Endothelial cell of umbilical vein (primary cell): ENCODE data around the gene ANP32B.

Experiments
- EZH2 ChIP-seq: IDR thresholded peaks from 2 replicates; pipeline ENCODE4 v1.6.1; 2012; ENCODE audit warnings: borderline replicate concordance, low read depth, mild to moderate bottlenecking, moderate library complexity, low read length, inconsistent platforms; ENCODE audit not compliant: severe bottlenecking
- JUN ChIP-seq: IDR thresholded peaks from 2 replicates; pipeline ENCODE4 v1.6.1; 2011; ENCODE audit warnings: borderline replicate concordance, low read depth; ENCODE audit not compliant: insufficient read length, insufficient read depth
- POLR2A ChIP-seq: IDR thresholded peaks from 2 replicates; pipeline ENCODE4 v1.6.1; 2012; ENCODE audit warnings: low read depth, mild to moderate bottlenecking, control low read depth, low read length
- TF ChIP-seq, protein P1 (sequence below), 2 donors: IDR thresholded peaks; 1 replicate in 1 of 2; 2 replicates in 1 of 2; pipeline ENCODE4 v1.5.1; 2011; ENCODE audit warnings: low read length in 2 of 2, mild to moderate bottlenecking in 2 of 2, moderate library complexity in 2 of 2, control low read depth in 1 of 2, inconsistent platforms in 1 of 2, low read depth in 1 of 2; ENCODE audit not compliant: insufficient read depth in 1 of 2; ENCODE audit errors: extremely low read depth in 1 of 2

- no peak for TF ChIP-seq POLR2A
- TF ChIP-seq, protein P1, sequence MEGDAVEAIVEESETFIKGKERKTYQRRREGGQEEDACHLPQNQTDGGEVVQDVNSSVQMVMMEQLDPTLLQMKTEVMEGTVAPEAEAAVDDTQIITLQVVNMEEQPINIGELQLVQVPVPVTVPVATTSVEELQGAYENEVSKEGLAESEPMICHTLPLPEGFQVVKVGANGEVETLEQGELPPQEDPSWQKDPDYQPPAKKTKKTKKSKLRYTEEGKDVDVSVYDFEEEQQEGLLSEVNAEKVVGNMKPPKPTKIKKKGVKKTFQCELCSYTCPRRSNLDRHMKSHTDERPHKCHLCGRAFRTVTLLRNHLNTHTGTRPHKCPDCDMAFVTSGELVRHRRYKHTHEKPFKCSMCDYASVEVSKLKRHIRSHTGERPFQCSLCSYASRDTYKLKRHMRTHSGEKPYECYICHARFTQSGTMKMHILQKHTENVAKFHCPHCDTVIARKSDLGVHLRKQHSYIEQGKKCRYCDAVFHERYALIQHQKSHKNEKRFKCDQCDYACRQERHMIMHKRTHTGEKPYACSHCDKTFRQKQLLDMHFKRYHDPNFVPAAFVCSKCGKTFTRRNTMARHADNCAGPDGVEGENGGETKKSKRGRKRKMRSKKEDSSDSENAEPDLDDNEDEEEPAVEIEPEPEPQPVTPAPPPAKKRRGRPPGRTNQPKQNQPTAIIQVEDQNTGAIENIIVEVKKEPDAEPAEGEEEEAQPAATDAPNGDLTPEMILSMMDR (IDR thresholded peaks at IDR 0.05; ENCODE audit: extremely low read depth in 1 of 2, insufficient read depth in 1 of 2, low read depth in 1 of 2, low read length in 2 of 2) = no peak
- no peak for TF ChIP-seq EZH2
- TF ChIP-seq JUN = no peak
These were observed 79.0 kb downstream of the ANP32B start for GRCh38 chr9:98062161-98062560.
